Mammary epithelial cell (primary cell): ENCODE results near the gene METRN.

Experiments
- EZH2 ChIP-seq: IDR thresholded peaks from 2 replicates; pipeline ENCODE4 v1.6.1; 2012; ENCODE audit warnings: low read length, inconsistent platforms, borderline replicate concordance
- TF ChIP-seq, protein P1 (sequence below), 2 donors: IDR thresholded peaks in 1 of 2; conservative IDR thresholded peaks in 1 of 2; 2 replicates each; pipeline ENCODE4 v1.5.1; 2011 to 2012; ENCODE audit warnings: inconsistent platforms in 2 of 2, low read length in 2 of 2, mild to moderate bottlenecking in 2 of 2, control low read depth in 1 of 2, low read depth in 1 of 2; ENCODE audit not compliant: insufficient read depth in 1 of 2; ENCODE audit errors: extremely low read depth in 1 of 2

DNA sequence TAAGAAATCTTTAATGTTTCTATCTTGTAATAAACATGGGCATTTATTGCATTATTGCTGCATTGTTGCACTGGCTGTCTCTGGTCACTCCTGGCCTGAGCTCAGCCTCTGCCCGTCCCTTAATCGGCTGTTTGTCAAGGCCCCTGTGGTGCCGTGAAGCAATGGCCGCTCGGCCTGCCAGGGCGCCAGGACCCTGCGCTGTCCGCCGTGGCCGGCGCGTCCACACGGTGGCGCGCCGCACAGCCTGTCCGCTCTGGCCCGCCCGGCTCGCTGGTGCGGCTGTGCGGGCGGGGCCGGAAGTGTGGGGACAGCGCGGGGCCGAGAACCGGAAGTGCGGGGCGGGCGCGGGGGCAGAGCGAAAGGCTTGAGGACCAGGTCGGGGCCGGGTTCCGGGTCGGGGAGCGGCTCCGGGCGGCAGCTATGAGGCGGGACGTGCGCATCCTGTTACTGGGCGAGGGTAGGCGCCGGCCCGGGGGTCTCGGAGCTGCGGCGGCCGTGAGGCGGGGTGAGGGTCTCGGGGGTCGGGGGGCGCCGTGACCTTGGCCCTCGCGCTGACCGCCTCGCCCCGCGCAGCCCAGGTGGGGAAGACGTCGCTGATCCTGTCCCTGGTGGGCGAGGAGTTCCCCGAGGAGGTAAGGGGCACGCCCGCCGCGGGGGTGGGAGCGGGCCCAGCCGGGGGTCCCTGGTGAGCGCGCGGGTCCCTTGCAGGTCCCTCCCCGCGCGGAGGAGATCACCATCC is 47.0 kb upstream of the METRN start, which contains the start of gene RHOT2:
- TF ChIP-seq EZH2 = no peak
- TF ChIP-seq, protein P1, sequence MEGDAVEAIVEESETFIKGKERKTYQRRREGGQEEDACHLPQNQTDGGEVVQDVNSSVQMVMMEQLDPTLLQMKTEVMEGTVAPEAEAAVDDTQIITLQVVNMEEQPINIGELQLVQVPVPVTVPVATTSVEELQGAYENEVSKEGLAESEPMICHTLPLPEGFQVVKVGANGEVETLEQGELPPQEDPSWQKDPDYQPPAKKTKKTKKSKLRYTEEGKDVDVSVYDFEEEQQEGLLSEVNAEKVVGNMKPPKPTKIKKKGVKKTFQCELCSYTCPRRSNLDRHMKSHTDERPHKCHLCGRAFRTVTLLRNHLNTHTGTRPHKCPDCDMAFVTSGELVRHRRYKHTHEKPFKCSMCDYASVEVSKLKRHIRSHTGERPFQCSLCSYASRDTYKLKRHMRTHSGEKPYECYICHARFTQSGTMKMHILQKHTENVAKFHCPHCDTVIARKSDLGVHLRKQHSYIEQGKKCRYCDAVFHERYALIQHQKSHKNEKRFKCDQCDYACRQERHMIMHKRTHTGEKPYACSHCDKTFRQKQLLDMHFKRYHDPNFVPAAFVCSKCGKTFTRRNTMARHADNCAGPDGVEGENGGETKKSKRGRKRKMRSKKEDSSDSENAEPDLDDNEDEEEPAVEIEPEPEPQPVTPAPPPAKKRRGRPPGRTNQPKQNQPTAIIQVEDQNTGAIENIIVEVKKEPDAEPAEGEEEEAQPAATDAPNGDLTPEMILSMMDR (conservative IDR thresholded peaks at IDR 0.05 in 1 of 2, IDR thresholded peaks at IDR 0.05 in 1 of 2; ENCODE audit: extremely low read depth in 1 of 2, insufficient read depth in 1 of 2, low read depth in 1 of 2, low read length in 2 of 2) = peak; percentile 59 to 64
